Mesenchymal stem cell (in vitro differentiated cells and primary cell): Measurements from ENCODE around the gene KPNA2.
"Not testable (repeated sequence)": the region's sequence is repeated elsewhere in the genome, so short reads cannot be mapped to it uniquely, and the experiment has no call there.

Source experiments
- DNase-seq: peaks from one replicate; pipeline ENCODE4 v3.0.0-alpha.2; 2013
- H2AFZ ChIP-seq: one replicate; pipeline ENCODE4 v1.6.1; 2013; ENCODE audit warnings: low read depth, mild to moderate bottlenecking, control low read depth, inconsistent platforms, low read length, moderate library complexity
- H2AK5ac ChIP-seq: 2 replicates; pipeline ENCODE4 v1.6.1; 2013; ENCODE audit warnings: low read length, moderate library complexity, mild to moderate bottlenecking, inconsistent platforms; ENCODE audit not compliant: severe bottlenecking
- H2BK120ac ChIP-seq: one replicate; pipeline ENCODE4 v1.6.1; 2013; ENCODE audit warnings: low read depth, mild to moderate bottlenecking, inconsistent platforms, low read length, moderate library complexity
- H2BK12ac ChIP-seq, 2 experiments: one replicate each; pipeline ENCODE4 v1.6.1; 2013; ENCODE audit warnings: inconsistent platforms in 2 of 2, low read length in 2 of 2, mild to moderate bottlenecking in 2 of 2, moderate library complexity in 2 of 2, control low read depth in 1 of 2
- H2BK15ac ChIP-seq: one replicate; pipeline ENCODE4 v1.6.1; 2013; ENCODE audit warnings: mild to moderate bottlenecking, low read depth, inconsistent platforms; ENCODE audit not compliant: poor library complexity, severe bottlenecking
- H2BK5ac ChIP-seq: 2 replicates; pipeline ENCODE4 v1.6.1; 2013; ENCODE audit warnings: low read depth, mild to moderate bottlenecking, low read length, control low read depth, inconsistent platforms; ENCODE audit not compliant: poor library complexity, severe bottlenecking
- H3K14ac ChIP-seq, 2 experiments: one replicate each; pipeline ENCODE4 v1.6.1; 2013; ENCODE audit warnings: inconsistent platforms in 2 of 2, low read length in 2 of 2, control low read depth in 1 of 2, mild to moderate bottlenecking in 1 of 2, moderate library complexity in 1 of 2
- H3K18ac ChIP-seq, 2 experiments: one replicate each; pipeline ENCODE4 v1.6.1; 2013; ENCODE audit warnings: inconsistent platforms in 2 of 2, low read length in 2 of 2, control low read depth in 1 of 2, low read depth in 1 of 2, mild to moderate bottlenecking in 1 of 2
- H3K23ac ChIP-seq, 2 experiments: one replicate each; pipeline ENCODE4 v1.6.1; 2013; ENCODE audit warnings: inconsistent platforms in 2 of 2, low read length in 2 of 2, mild to moderate bottlenecking in 2 of 2, moderate library complexity in 2 of 2, control low read depth in 1 of 2
- H3K27ac ChIP-seq: 2 replicates; pipeline ENCODE4 v1.5.1; 2013; ENCODE audit warnings: mild to moderate bottlenecking, moderate library complexity, low read length, control low read depth, inconsistent platforms; ENCODE audit not compliant: poor library complexity, severe bottlenecking
- H3K27me3 ChIP-seq, 2 experiments: 2 replicates each; pipeline versions ENCODE4 v1.6.1 to v1.7.0; 2013; ENCODE audit warnings: low read length in 2 of 2, mild to moderate bottlenecking in 2 of 2, moderate library complexity in 2 of 2, control low read depth in 1 of 2, inconsistent platforms in 1 of 2; ENCODE audit not compliant: control insufficient read depth in 1 of 2, insufficient read depth in 1 of 2
- H3K36me3 ChIP-seq, 2 experiments: 2 replicates each; pipeline versions ENCODE4 v1.6.1 to v1.7.0; 2013; ENCODE audit warnings: low read length in 2 of 2, control low read depth in 1 of 2, inconsistent platforms in 1 of 2, low read depth in 1 of 2, mild to moderate bottlenecking in 1 of 2; ENCODE audit not compliant: insufficient read depth in 2 of 2, control insufficient read depth in 1 of 2
- H3K4ac ChIP-seq, 2 experiments: one replicate each; pipeline ENCODE4 v1.6.1; 2013; ENCODE audit warnings: inconsistent platforms in 2 of 2, low read length in 2 of 2, mild to moderate bottlenecking in 2 of 2, moderate library complexity in 2 of 2, control low read depth in 1 of 2, low read depth in 1 of 2
- H3K4me1 ChIP-seq: 2 replicates; pipeline ENCODE4 v1.6.1; 2013; ENCODE audit warnings: low read depth, low read length, control low read depth; ENCODE audit not compliant: control insufficient read depth, insufficient read depth
- H3K4me2 ChIP-seq: 2 replicates; pipeline ENCODE4 v1.6.1; 2013; ENCODE audit warnings: low read length, mild to moderate bottlenecking, inconsistent platforms; ENCODE audit not compliant: poor library complexity, severe bottlenecking
- H3K4me3 ChIP-seq, 2 experiments: 2 replicates each; pipeline versions ENCODE4 v1.5.1 to v1.7.0; 2013; ENCODE audit warnings: low read length in 2 of 2, mild to moderate bottlenecking in 2 of 2, control low read depth in 1 of 2, low read depth in 1 of 2; ENCODE audit not compliant: insufficient read depth in 1 of 2
- H3K79me1 ChIP-seq: replicated peaks from 2 replicates; pipeline ENCODE4 v1.6.1; 2013; ENCODE audit warnings: mild to moderate bottlenecking, control low read depth, low read length, inconsistent platforms; ENCODE audit not compliant: poor library complexity, severe bottlenecking
- H3K9ac ChIP-seq: 2 replicates; pipeline ENCODE4 v1.7.0; 2013; ENCODE audit warnings: mild to moderate bottlenecking, low read length, moderate library complexity
- H3K9me3 ChIP-seq: 2 replicates; pipeline ENCODE4 v1.7.0; 2013; ENCODE audit warnings: mild to moderate bottlenecking, low read length; ENCODE audit not compliant: control insufficient read depth
- H4K8ac ChIP-seq: one replicate; pipeline ENCODE4 v1.6.1; 2013; ENCODE audit warnings: inconsistent platforms, mild to moderate bottlenecking, low read length, moderate library complexity
- H4K91ac ChIP-seq: one replicate; pipeline ENCODE4 v1.6.1; 2013; ENCODE audit warnings: mild to moderate bottlenecking, low read length, inconsistent platforms
- WGBS: methylation state at CpG from one replicate; pipeline ENCODE4 v1.1.7; 2013; ENCODE audit warnings: mixed read lengths; 5-methylcytosine and 5-hydroxymethylcytosine counted together

KPNA2 gene

DNA sequence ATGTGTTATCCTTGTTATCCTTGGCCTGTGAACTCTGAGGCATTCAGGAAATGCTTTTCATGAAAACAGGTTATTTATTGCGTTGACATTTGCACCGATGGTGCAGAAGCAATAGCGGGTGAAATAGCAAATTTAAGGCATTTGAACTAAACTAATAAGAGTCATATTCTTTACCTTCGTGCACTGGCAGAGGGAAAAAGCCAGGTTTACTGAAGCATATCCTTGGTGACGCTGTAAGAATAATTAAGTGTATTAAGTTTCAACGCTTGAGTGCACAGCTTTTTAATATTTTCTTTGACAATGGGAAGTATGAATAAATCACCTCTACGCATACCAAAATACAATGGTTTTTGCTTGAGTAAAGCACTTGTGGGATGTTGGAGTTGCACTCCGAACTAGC lies 13.6 kb upstream of the KPNA2 start:
- Histone ChIP-seq H3K18ac (no peak overlapping the region), H3K4me1 (no peaks in the 10 kb centered on the region), H3K23ac (no peak overlapping the region), H3K4ac (no peak overlapping the region), H4K8ac (no peak overlapping the region), H3K4me2 (no peak overlapping the region), H2BK120ac (no peak overlapping the region), H3K79me1 (no peaks in the 10 kb centered on the region), H2BK5ac (no peak overlapping the region), H3K36me3 (no peaks in the 10 kb centered on the region), H3K9me3 (no peaks in the 10 kb centered on the region), H2BK15ac (no peak overlapping the region), H3K9ac (no peak overlapping the region), H3K14ac (no peak overlapping the region), H4K91ac (no peak overlapping the region), H2AK5ac (no peak overlapping the region), H3K27ac (no peak overlapping the region), H2BK12ac (no peak overlapping the region), H3K27me3 (no peaks in the 10 kb centered on the region), H2AFZ (no peak overlapping the region), H3K4me3 (no peak overlapping the region)
- DNase-seq = no peak
- WGBS = 92% methylated on average over 8 of the region's 8 CpGs

DNA sequence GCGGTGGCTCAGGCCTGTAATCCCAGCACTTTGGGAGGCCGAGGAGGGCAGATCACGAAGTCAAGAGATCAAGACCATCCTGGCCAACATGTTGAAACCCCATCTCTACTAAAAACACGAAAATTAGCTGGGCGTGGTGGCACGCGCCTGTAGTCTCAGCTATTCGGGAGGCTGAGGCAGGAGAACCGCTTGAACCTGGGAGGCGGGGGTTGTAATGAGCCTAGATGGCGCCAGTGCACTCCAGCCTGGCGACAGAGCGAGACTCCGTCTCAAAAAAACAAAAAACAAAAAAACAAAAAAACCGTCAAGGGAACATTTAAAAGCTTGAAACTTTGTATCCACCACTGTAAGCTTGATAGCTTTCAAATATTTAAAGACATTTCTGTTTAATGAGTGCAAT lies 13.0 kb upstream of the KPNA2 start:
- not testable (repeated sequence) for H3K4me1 ChIP-seq, H3K4ac ChIP-seq, H2BK15ac ChIP-seq, H2BK5ac ChIP-seq, H3K14ac ChIP-seq, H3K4me3 ChIP-seq, H3K27ac ChIP-seq, H3K9me3 ChIP-seq, H3K4me2 ChIP-seq, H3K9ac ChIP-seq, H2BK12ac ChIP-seq, H4K91ac ChIP-seq, H3K27me3 ChIP-seq, H3K18ac ChIP-seq, H2BK120ac ChIP-seq, H4K8ac ChIP-seq, H2AFZ ChIP-seq, H3K23ac ChIP-seq, H2AK5ac ChIP-seq, H3K79me1 ChIP-seq, H3K36me3 ChIP-seq, DNase-seq
- WGBS = 89% methylated on average over 10 of the region's 15 CpGs

DNA sequence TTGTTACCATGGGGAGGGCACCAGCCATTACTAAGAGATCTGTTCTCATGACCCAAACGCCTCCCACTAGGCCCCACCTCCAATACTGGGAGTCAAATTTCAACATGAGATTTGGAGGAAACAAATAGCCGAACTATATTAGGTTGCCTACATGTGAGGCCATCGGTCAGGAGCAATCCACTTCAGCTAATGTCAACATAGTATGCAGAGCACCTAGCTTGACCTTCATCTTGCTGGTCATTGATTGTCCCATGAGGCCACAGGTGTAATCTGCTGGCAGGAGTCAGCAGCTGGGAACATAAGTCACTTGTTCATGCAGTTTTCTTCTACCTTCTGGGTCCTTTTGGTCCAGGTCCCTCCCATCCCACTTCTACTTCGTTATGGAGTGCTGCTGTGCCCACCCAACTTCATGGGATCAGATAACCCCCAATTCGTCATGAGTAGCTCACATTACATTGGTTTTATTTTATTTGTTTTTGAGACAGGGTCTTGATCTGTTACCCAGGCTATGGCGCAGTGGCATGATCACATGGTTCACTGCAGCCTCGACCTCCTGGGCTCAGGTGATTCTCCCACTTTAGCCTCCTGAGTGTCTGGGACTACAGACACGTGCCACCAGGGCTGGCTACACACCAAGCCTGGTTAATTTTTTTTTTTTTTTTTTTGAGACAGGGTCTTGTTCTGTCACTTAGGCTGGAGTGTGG lies 5.9 kb upstream of the KPNA2 start:
- WGBS = 78% methylated on average over 7 of the region's 8 CpGs
- no peak overlapping the region for H4K8ac ChIP-seq
- H2BK12ac ChIP-seq = no peak overlapping the region
- H3K79me1 ChIP-seq = no peaks in the 10 kb centered on the region
- H3K36me3 ChIP-seq = no peaks in the 10 kb centered on the region
- no peak overlapping the region for H2AK5ac ChIP-seq
- H3K23ac ChIP-seq = no peak overlapping the region
- no peak overlapping the region for H2BK120ac ChIP-seq
- no peak overlapping the region for H3K18ac ChIP-seq
- H2AFZ ChIP-seq = no peak overlapping the region
- no peak overlapping the region for H4K91ac ChIP-seq
- H3K9ac ChIP-seq = no peak overlapping the region
- H3K4me1 ChIP-seq = no peaks in the 10 kb centered on the region
- H2BK15ac ChIP-seq = no peak overlapping the region
- no peak overlapping the region for H3K4me2 ChIP-seq
- no peak for DNase-seq
- no peak overlapping the region for H3K4me3 ChIP-seq
- no peak overlapping the region for H3K27ac ChIP-seq
- H3K14ac ChIP-seq = no peak overlapping the region
- no peak overlapping the region for H2BK5ac ChIP-seq
- no peaks in the 10 kb centered on the region for H3K27me3 ChIP-seq
- H3K4ac ChIP-seq = no peak overlapping the region
- H3K9me3 ChIP-seq = no peaks in the 10 kb centered on the region

DNA sequence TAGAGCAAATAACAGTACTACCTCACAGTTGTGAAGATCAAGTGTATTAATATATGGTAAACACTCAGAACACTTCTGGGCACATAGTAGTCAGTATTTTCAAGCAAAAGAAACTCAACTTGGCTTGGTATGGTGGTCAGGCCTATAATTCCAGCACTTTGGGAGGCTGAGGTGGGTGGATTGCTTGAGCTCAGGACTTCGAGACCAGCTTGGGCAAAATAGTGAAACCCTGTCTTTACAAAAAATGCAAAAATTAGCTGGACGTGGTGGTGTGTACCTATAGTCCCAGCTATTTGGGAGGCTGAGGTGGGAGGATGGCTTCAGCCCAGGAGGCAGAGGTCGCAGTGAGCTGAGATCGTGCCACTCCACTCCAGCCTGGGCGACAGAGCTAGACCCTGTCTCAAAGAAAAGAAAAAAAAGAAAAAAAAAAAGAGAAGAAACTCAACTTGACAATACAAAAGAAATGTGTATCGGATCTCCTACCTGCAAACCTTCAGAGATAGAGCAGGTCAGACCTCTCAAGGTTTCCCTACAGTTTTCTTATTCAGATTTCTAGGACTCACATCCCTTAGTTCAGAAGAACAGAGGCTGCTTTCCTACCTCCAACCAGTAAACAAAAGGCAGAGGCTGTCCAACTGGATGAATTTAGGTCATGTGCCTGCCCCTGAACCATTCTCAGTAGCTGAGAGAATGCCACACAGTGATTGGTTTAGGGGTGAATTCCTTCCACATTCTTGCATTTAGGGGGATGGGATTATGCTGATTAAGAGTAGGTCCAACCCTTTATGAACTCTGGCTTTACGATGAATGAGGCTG lies 1.7 kb upstream of the KPNA2 start:
- H2AK5ac ChIP-seq = no peak overlapping the region
- no peaks in the 10 kb centered on the region for H3K4me1 ChIP-seq
- H3K9me3 ChIP-seq = no peaks in the 10 kb centered on the region
- H3K4ac ChIP-seq = no peak overlapping the region
- H4K8ac ChIP-seq = no peak overlapping the region
- H3K9ac ChIP-seq = no peak overlapping the region
- H3K14ac ChIP-seq = no peak overlapping the region
- WGBS = 78% methylated on average over 5 of the region's 7 CpGs
- H2AFZ ChIP-seq = no peak overlapping the region
- no peak overlapping the region for H4K91ac ChIP-seq
- no peak overlapping the region for H3K4me2 ChIP-seq
- H2BK12ac ChIP-seq = no peak overlapping the region
- H2BK15ac ChIP-seq = no peak overlapping the region
- H3K36me3 ChIP-seq = peaks cover 8 to 15% of the 10 kb centered on the region in 2 experiments
- H3K18ac ChIP-seq = no peak overlapping the region
- peak; percentile 68 for DNase-seq
- no peak overlapping the region for H3K4me3 ChIP-seq
- no peak overlapping the region for H2BK120ac ChIP-seq
- no peak overlapping the region for H3K27ac ChIP-seq
- peaks cover 1% of the 10 kb centered on the region for H3K79me1 ChIP-seq
- H3K27me3 ChIP-seq = no peaks in the 10 kb centered on the region
- H2BK5ac ChIP-seq = no peak overlapping the region
- no peak overlapping the region for H3K23ac ChIP-seq
